NCI-H748 (cell line): ENCODE results near the gene KRT6A.

Experiments used
- DNase-seq: peaks from one replicate; lab custom pipeline; 2025; ENCODE audit not compliant: unreplicated experiment; lab: John Stamatoyannopoulos, UW

KRT6A gene

GRCh38 chr12:52437508-52437907 is 55.5 kb downstream of the KRT6A start:
- DNase-seq = peak; percentile 21
